Measurements from ENCODE around the gene PTPRJ. TPM values are rescaled to one million over a fixed set of nuclear protein-coding genes. Genes with fewer than 3 reads are reported as not detected.

Gene PTPRJ
- total RNA-seq, 1 donor from 2014 or later: 5.9 TPM

- no peak for TF ChIP-seq CTCF (IDR thresholded peaks at IDR 0.05)
- Histone ChIP-seq H3K36me3 (no peaks in the 10 kb centered on the region), H3K4me3 (peak overlapping the region in 1 of 2 donors; percentile 4), H3K4me1 (peaks cover 10 to 20% of the 10 kb centered on the region in 2 donors), H3K27ac (no peak overlapping the region), H3K9me3 (no peaks in the 10 kb centered on the region), H3K27me3 (no peaks in the 10 kb centered on the region)
- intact Hi-C loops (cut with DNase I): no loop called here
- DNase-seq (ENCODE audit: low spot score in 2 of 2): no peak
Measured at GRCh38 chr11:48066881-48067800, 86.8 kb downstream of the PTPRJ start.

- no peak for DNase-seq (ENCODE audit: low spot score in 2 of 2)
- TF ChIP-seq CTCF (IDR thresholded peaks at IDR 0.05): no peak
- no peak overlapping the region for H3K4me3 ChIP-seq
- intact Hi-C loops (cut with DNase I): no loop called here
- H3K36me3 ChIP-seq: no peaks in the 10 kb centered on the region
- no peaks in the 10 kb centered on the region for H3K9me3 ChIP-seq
- H3K4me1 ChIP-seq: no peaks in the 10 kb centered on the region
- no peaks in the 10 kb centered on the region for H3K27me3 ChIP-seq
- no peak overlapping the region for H3K27ac ChIP-seq
Measured at GRCh38 chr11:48073031-48073861, 92.9 kb downstream of the PTPRJ start.

GRCh38 chr11:48074425-48075181, 94.2 kb downstream of the PTPRJ start:
- Histone ChIP-seq H3K4me1 (no peaks in the 10 kb centered on the region), H3K4me3 (no peak overlapping the region), H3K27ac (no peak overlapping the region), H3K27me3 (no peaks in the 10 kb centered on the region), H3K9me3 (no peaks in the 10 kb centered on the region), H3K36me3 (no peaks in the 10 kb centered on the region)
- DNase-seq (ENCODE audit: low spot score in 2 of 2): no peak
- TF ChIP-seq CTCF (IDR thresholded peaks at IDR 0.05): no peak
- intact Hi-C loops (cut with DNase I): no loop called here

- Histone ChIP-seq H3K4me3 (no peak overlapping the region), H3K4me1 (peaks cover 0 to 4% of the 10 kb centered on the region in 2 donors), H3K27ac (no peak overlapping the region), H3K9me3 (no peaks in the 10 kb centered on the region), H3K27me3 (no peaks in the 10 kb centered on the region), H3K36me3 (no peaks in the 10 kb centered on the region)
- intact Hi-C loops (cut with DNase I): no loop called here
- no peak for DNase-seq (ENCODE audit: low spot score in 2 of 2)
- TF ChIP-seq CTCF (IDR thresholded peaks at IDR 0.05): no peak
Measured at GRCh38 chr11:48075637-48076036, 95.3 kb downstream of the PTPRJ start.

GRCh38 chr11:48077251-48077650, 96.9 kb downstream of the PTPRJ start:
- peaks cover 0 to 15% of the 10 kb centered on the region in 2 donors for H3K4me1 ChIP-seq
- no peak overlapping the region for H3K27ac ChIP-seq
- H3K9me3 ChIP-seq: no peaks in the 10 kb centered on the region
- no peaks in the 10 kb centered on the region for H3K27me3 ChIP-seq
- H3K4me3 ChIP-seq: no peak overlapping the region
- TF ChIP-seq CTCF (IDR thresholded peaks at IDR 0.05): no peak
- no peak for DNase-seq (ENCODE audit: low spot score in 2 of 2)
- intact Hi-C loops (cut with DNase I): no loop called here
- no peaks in the 10 kb centered on the region for H3K36me3 ChIP-seq

All from ascending aorta (tissue), 2 donors.